NT2/D1 (cell line): Measurements from ENCODE around the gene RASGRP1.

ENCODE experiments used
- YY1 ChIP-seq: IDR thresholded peaks from 2 replicates; pipeline ENCODE4 v1.6.1; 2011; ENCODE audit not compliant: insufficient read length, insufficient read depth
- ZNF274 ChIP-seq: IDR thresholded peaks from 2 replicates; pipeline ENCODE4 v1.6.1; 2011; ENCODE audit warnings: mild to moderate bottlenecking, low read depth, low read length

GRCh38 chr15:38558372-38559059, 6.1 kb downstream of the RASGRP1 start:
- TF ChIP-seq YY1 (no peak), ZNF274 (no peak)
